A673 (cell line): ENCODE data around the gene COL9A2. TPM values are rescaled to one million over a fixed set of nuclear protein-coding genes. Genes with fewer than 3 reads are reported as not detected.

Experiments used
- BruUV-seq: library from RNA; stranded (reverse); fragments of 400-500 nt; replicated peaks from 2 replicates; lab custom pipeline; 2021; lab: Mats Ljungman, UMichigan
- CTCF ChIA-PET: fragments of 300-600 bp; sonication (Branson Sonifier 250); formaldehyde crosslinking; loops from one replicate; lab custom pipeline; 2022; ENCODE audit warnings: antibody characterized with exemption; lab: Charles Lee
- POLR2A ChIA-PET: fragments of 300-600 bp; sonication (Branson Sonifier 250); formaldehyde crosslinking; loops from one replicate; lab custom pipeline; 2022; ENCODE audit warnings: antibody characterized with exemption; ENCODE audit not compliant: low non-redundant PET; lab: Charles Lee
- DNase-seq: peaks from one replicate; pipeline ENCODE4 v3.0.0-alpha.2; 2015; ENCODE audit warnings: low spot score
- H3K27ac ChIP-seq: fragments of 200-600 bp; sonication (generic); 2 replicates; pipeline ENCODE4 v1.5.1; 2016; ENCODE audit warnings: mixed run types, low read depth, mild to moderate bottlenecking, mixed read lengths, antibody characterized with exemption, low read length; ENCODE audit not compliant: poor library complexity, severe bottlenecking
- H3K27me3 ChIP-seq: fragments of 200-600 bp; sonication (generic); replicated peaks from 2 replicates; pipeline ENCODE4 v1.6.1; 2017; ENCODE audit warnings: mixed run types, low read depth, mild to moderate bottlenecking, mixed read lengths, antibody characterized with exemption, low read length; ENCODE audit not compliant: insufficient read depth, poor library complexity
- H3K36me3 ChIP-seq: fragments of 200-600 bp; sonication (generic); 2 replicates; pipeline ENCODE4 v1.6.1; 2016; ENCODE audit warnings: mixed run types, mild to moderate bottlenecking, mixed read lengths, antibody characterized with exemption, low read length; ENCODE audit not compliant: insufficient read depth, poor library complexity, severe bottlenecking
- H3K4me1 ChIP-seq: fragments of 200-600 bp; sonication (generic); 2 replicates; pipeline ENCODE4 v1.6.1; 2017; ENCODE audit warnings: mixed run types, mild to moderate bottlenecking, mixed read lengths, antibody characterized with exemption, low read length; ENCODE audit not compliant: insufficient read depth, poor library complexity, severe bottlenecking
- H3K4me3 ChIP-seq: fragments of 200-600 bp; sonication (generic); 2 replicates; pipeline ENCODE4 v1.5.1; 2016; ENCODE audit warnings: low read depth, mixed run types, mild to moderate bottlenecking, mixed read lengths, low read length; ENCODE audit not compliant: poor library complexity, severe bottlenecking
- H3K9me3 ChIP-seq: fragments of 200-600 bp; sonication (generic); 2 replicates; pipeline ENCODE4 v1.6.1; 2016; ENCODE audit warnings: mixed run types, low read depth, mild to moderate bottlenecking, mixed read lengths, antibody characterized with exemption, low read length; ENCODE audit not compliant: poor library complexity, severe bottlenecking
- EZH2 ChIP-seq: fragments of 200-600 bp; sonication (generic); IDR thresholded peaks from 2 replicates; pipeline ENCODE4 v1.6.1; 2017; ENCODE audit warnings: borderline replicate concordance, low read depth, mild to moderate bottlenecking, mixed read lengths, antibody characterized with exemption, low read length; ENCODE audit not compliant: poor library complexity, severe bottlenecking
- intact Hi-C: fragments of 100-400 bp; cut with micrococcal nuclease; formaldehyde crosslinking; loops from one replicate; pipeline ENCODE4 v1.10.0; 2022; ENCODE audit not compliant: unreplicated experiment
- total RNA-seq: library from RNA; stranded (reverse); gene quantifications from 2 replicates; pipeline ENCODE4 v1.2.3, GENCODE V29; 2021
- TF ChIP-seq, protein P1 (sequence below): fragments of 300-800, 200-600 bp; sonication (generic); conservative IDR thresholded peaks from 2 replicates; pipeline ENCODE4 v1.5.1; 2017; ENCODE audit warnings: low read depth, mild to moderate bottlenecking, antibody characterized with exemption, low read length, moderate library complexity, mixed read lengths

Gene COL9A2
- total RNA-seq, 1 experiment from 2014 or later, result 5.2 TPM

DNA sequence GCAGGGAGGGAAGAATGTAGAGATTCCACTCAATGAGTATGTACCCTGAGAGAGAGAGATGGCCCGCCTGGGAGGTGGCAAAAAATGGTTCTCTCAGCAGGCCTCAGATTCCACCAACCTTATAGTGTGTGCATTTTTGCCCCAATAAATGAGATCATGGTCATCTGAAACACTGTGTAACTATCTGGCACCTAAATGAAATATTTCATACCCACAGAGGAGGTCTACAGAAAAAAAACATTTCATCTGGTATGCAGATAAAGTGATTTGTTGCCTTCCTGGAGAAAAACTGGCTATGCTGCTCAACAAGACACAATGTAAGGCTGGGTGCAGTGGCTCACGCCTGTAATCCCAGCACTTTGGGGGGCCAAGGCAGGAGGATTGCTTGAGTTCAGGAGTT is 64.5 kb downstream of the COL9A2 start:
- DNase-seq, result no peak

DNA sequence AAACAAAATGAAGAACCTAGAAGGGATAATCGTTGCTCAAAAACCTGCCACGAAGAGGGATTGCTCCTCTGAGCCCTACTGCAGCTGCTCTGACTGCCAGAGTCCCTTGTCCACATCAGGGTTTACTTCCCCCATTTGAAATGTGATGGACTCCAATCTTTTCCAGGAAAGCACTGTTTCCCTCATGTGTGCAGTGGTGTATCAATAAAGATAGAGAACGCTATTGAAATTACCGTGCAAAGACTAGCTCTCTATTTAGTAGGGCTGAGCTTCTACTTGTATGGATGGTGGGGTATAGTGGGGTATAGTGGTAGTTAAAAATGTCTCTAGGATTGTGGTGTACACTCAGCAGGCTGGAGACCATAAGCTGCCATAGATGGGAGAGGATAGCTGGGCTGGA is 65.6 kb downstream of the COL9A2 start:
- Histone ChIP-seq H3K9me3 (no peaks in the 10 kb centered on the region), H3K36me3 (no peaks in the 10 kb centered on the region), H3K4me1 (peaks cover 3% of the 10 kb centered on the region), H3K4me3 (no peak overlapping the region), H3K27me3 (no peaks in the 10 kb centered on the region), H3K27ac (no peak overlapping the region)
- ChIA-PET CTCF (no interaction called here), POLR2A (no interaction called here)
- no peak for DNase-seq
- intact Hi-C loops, result loop anchor here (10.0 kb wide), 1 partner anchor 153 kb away; no protein-coding TSS in a partner anchor
- TF ChIP-seq, protein P1, sequence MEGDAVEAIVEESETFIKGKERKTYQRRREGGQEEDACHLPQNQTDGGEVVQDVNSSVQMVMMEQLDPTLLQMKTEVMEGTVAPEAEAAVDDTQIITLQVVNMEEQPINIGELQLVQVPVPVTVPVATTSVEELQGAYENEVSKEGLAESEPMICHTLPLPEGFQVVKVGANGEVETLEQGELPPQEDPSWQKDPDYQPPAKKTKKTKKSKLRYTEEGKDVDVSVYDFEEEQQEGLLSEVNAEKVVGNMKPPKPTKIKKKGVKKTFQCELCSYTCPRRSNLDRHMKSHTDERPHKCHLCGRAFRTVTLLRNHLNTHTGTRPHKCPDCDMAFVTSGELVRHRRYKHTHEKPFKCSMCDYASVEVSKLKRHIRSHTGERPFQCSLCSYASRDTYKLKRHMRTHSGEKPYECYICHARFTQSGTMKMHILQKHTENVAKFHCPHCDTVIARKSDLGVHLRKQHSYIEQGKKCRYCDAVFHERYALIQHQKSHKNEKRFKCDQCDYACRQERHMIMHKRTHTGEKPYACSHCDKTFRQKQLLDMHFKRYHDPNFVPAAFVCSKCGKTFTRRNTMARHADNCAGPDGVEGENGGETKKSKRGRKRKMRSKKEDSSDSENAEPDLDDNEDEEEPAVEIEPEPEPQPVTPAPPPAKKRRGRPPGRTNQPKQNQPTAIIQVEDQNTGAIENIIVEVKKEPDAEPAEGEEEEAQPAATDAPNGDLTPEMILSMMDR, result no peak
- no peak for TF ChIP-seq EZH2
- no TSS peak for BruUV-seq

More for the DNA sequence above, 64.5 kb downstream of the COL9A2 start:
- no peaks in the 10 kb centered on the region for H3K36me3 ChIP-seq
- ChIA-PET CTCF (no interaction called here), POLR2A (no interaction called here)
- no peaks in the 10 kb centered on the region for H3K9me3 ChIP-seq
- TF ChIP-seq EZH2, result no peak
- TF ChIP-seq, protein P1, result no peak
- peaks cover 7% of the 10 kb centered on the region for H3K4me1 ChIP-seq
- intact Hi-C loops, result loop anchor here (10.0 kb wide), 1 partner anchor 152 kb away; no protein-coding TSS in a partner anchor
- no peaks in the 10 kb centered on the region for H3K27me3 ChIP-seq
- no peak overlapping the region for H3K27ac ChIP-seq
- BruUV-seq, result no TSS peak
- H3K4me3 ChIP-seq, result no peak overlapping the region

Other genes starting within 250 kb of the COL9A2 start
- 65.7 and 76.3 TPM in 2 replicates for gene PPT1, start 220.0 kb downstream of the COL9A2 start, total RNA-seq
- 17.1 and 18.1 TPM in 2 replicates for gene RLF, start 155.9 kb downstream of the COL9A2 start, total RNA-seq
- gene TMCO2, start 69.3 kb downstream of the COL9A2 start, total RNA-seq, result not detected in 2 replicates
- 57.5 and 72.1 TPM in 2 replicates for gene ZMPSTE24, start 59.0 kb downstream of the COL9A2 start, total RNA-seq
- gene SMAP2, start 56.4 kb upstream of the COL9A2 start, total RNA-seq, result 52.0 and 58.5 TPM in 2 replicates
- gene ZFP69B, start 133.2 kb upstream of the COL9A2 start, total RNA-seq, result 14.1 and 18.5 TPM in 2 replicates
- 6.7 and 7.1 TPM in 2 replicates for gene ZFP69, start 160.0 kb upstream of the COL9A2 start, total RNA-seq
- gene EXO5, start 191.5 kb upstream of the COL9A2 start, total RNA-seq, result 15.1 and 20.3 TPM in 2 replicates
- gene ZNF684, start 214.4 kb upstream of the COL9A2 start, total RNA-seq, result 10.4 and 11.3 TPM in 2 replicates